ENCODE data around the gene CBX1.

CBX1 gene

GRCh38 chr17:48022901-48023300 is 78.4 kb downstream of the CBX1 start:
- H3K4me1 ChIP-seq (ENCODE audit: control insufficient read depth in 2 of 2, insufficient read depth in 2 of 2, low read length in 2 of 2) = peaks cover 35% of the 10 kb centered on the region in 2 donors
- no peak overlapping the region for H3K4me3 ChIP-seq (ENCODE audit: low read length in 2 of 2)
- H3K36me3 ChIP-seq (ENCODE audit: control insufficient read depth in 2 of 2, insufficient read depth in 2 of 2, low read length in 2 of 2) = no peaks in the 10 kb centered on the region
- H3K9me3 ChIP-seq (ENCODE audit: control insufficient read depth in 2 of 2, low read length in 2 of 2) = no peaks in the 10 kb centered on the region
- no peak overlapping the region for H3K27ac ChIP-seq (ENCODE audit: low read depth in 2 of 2, low read length in 2 of 2)
- H3K9ac ChIP-seq (ENCODE audit: low read depth in 1 of 2, low read length in 2 of 2) = no peak overlapping the region
- peaks cover 3 to 5% of the 10 kb centered on the region in 2 donors for H3K27me3 ChIP-seq (ENCODE audit: control insufficient read depth in 2 of 2, insufficient read depth in 2 of 2, low read length in 2 of 2)

DNA sequence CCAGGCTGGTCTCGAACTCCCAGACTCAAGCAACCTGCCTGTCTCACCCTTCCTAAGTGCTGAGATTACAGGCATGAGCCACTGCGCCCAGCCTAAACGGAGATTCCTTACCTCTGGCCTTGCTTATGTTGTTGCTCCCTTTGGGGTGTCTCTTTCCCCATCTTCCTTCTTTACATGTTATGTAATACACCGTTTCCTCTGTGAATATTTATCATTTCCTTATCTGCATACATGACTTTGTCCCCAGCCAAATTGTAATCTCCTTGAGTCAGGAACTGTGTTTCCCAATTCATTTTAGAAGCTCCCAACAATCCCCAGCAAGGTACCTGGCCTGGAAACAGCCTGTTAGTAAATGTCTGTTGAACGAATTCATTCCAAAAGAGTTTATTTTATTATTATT is 79.3 kb downstream of the CBX1 start:
- Histone ChIP-seq H3K9me3 (ENCODE audit: control insufficient read depth in 2 of 2, low read length in 2 of 2) (no peaks in the 10 kb centered on the region), H3K9ac (ENCODE audit: low read depth in 1 of 2, low read length in 2 of 2) (no peak overlapping the region), H3K4me1 (ENCODE audit: control insufficient read depth in 2 of 2, insufficient read depth in 2 of 2, low read length in 2 of 2) (peaks cover 33% of the 10 kb centered on the region in 2 donors), H3K27me3 (ENCODE audit: control insufficient read depth in 2 of 2, insufficient read depth in 2 of 2, low read length in 2 of 2) (peaks cover 3 to 5% of the 10 kb centered on the region in 2 donors), H3K27ac (ENCODE audit: low read depth in 2 of 2, low read length in 2 of 2) (no peak overlapping the region), H3K36me3 (ENCODE audit: control insufficient read depth in 2 of 2, insufficient read depth in 2 of 2, low read length in 2 of 2) (no peaks in the 10 kb centered on the region), H3K4me3 (ENCODE audit: low read length in 2 of 2) (no peak overlapping the region)

Measured in mucosa of rectum (tissue), 2 donors.